Neural cell (in vitro differentiated cells): ENCODE measurements around the gene AIF1L. TPM values are rescaled to one million over a fixed set of nuclear protein-coding genes. Genes with fewer than 3 reads are reported as not detected.

Source experiments
- H2AFZ ChIP-seq: fragments of 200-600, 300-800 bp; sonication (generic), shearing (Covaris generic); 2 replicates; pipeline ENCODE4 v1.6.0; 2014; ENCODE audit warnings: low read depth, mild to moderate bottlenecking, antibody characterized with exemption, low read length, moderate library complexity
- H3F3A ChIP-seq: fragments of 200-600 bp; shearing (Covaris generic); 2 replicates; pipeline ENCODE4 v1.6.1; 2016; ENCODE audit warnings: mild to moderate bottlenecking, moderate library complexity, mixed read lengths, antibody characterized with exemption, low read length; ENCODE audit not compliant: insufficient read depth, poor library complexity, severe bottlenecking
- H3K27ac ChIP-seq: fragments of 200-600, 300-800 bp; sonication (generic), shearing (Covaris generic); 2 replicates; pipeline ENCODE4 v1.5.1; 2014; ENCODE audit warnings: mild to moderate bottlenecking, low read length, moderate library complexity
- H3K27me3 ChIP-seq: fragments of 300-800, 200-600 bp; sonication (generic), shearing (Covaris generic); 2 replicates; pipeline ENCODE4 v1.6.0; 2014; ENCODE audit warnings: mild to moderate bottlenecking, low read depth, low read length, moderate library complexity; ENCODE audit not compliant: insufficient read depth
- H3K36me3 ChIP-seq: fragments of 300-800, 200-600 bp; sonication (generic), shearing (Covaris generic); 2 replicates; pipeline ENCODE4 v1.5.1; 2014; ENCODE audit warnings: mild to moderate bottlenecking, antibody characterized with exemption, low read length, moderate library complexity; ENCODE audit not compliant: insufficient read depth
- H3K4me2 ChIP-seq: fragments of 300-800, 200-600 bp; sonication (generic), shearing (Covaris generic); 2 replicates; pipeline ENCODE4 v1.6.0; 2014; ENCODE audit warnings: mild to moderate bottlenecking, low read length
- H3K4me3 ChIP-seq: fragments of 300-800, 200-600 bp; sonication (generic), shearing (Covaris generic); 2 replicates; pipeline ENCODE4 v1.5.1; 2014; ENCODE audit warnings: mild to moderate bottlenecking, low read length, moderate library complexity
- H3K79me2 ChIP-seq: fragments of 200-600 bp; shearing (Covaris generic); replicated peaks from 2 replicates; pipeline ENCODE4 v1.6.0; 2014; ENCODE audit warnings: mild to moderate bottlenecking, low read length, moderate library complexity; ENCODE audit not compliant: insufficient read depth
- H3K9ac ChIP-seq: fragments of 300-800, 200-600 bp; sonication (generic), shearing (Covaris generic); 2 replicates; pipeline ENCODE4 v1.6.1; 2016; ENCODE audit warnings: mild to moderate bottlenecking, low read length, mixed read lengths
- H3K9me2 ChIP-seq: fragments of 200-600 bp; shearing (Covaris generic); 2 replicates; pipeline ENCODE4 v1.6.1; 2016; ENCODE audit warnings: mild to moderate bottlenecking, low read length, mixed read lengths; ENCODE audit not compliant: insufficient read depth
- H3K9me3 ChIP-seq: fragments of 200-600, 300-800 bp; sonication (generic), shearing (Covaris generic); 2 replicates; pipeline ENCODE4 v1.6.1; 2016; ENCODE audit warnings: mild to moderate bottlenecking, mixed run types, low read length, moderate library complexity, mixed read lengths
- H4K20me1 ChIP-seq: fragments of 200-600 bp; shearing (Covaris generic); 2 replicates; pipeline ENCODE4 v1.6.1; 2016; ENCODE audit warnings: mild to moderate bottlenecking, mixed run types; ENCODE audit not compliant: insufficient read depth
- CTCF ChIP-seq: fragments of 450-650 bp; IDR thresholded peaks from 2 replicates; pipeline ENCODE4 v1.5.1; 2014; ENCODE audit warnings: antibody characterized with exemption, mild to moderate bottlenecking, moderate library complexity; ENCODE audit not compliant: poor library complexity, severe bottlenecking
- EP300 ChIP-seq: fragments of 450-650 bp; conservative IDR thresholded peaks from 2 replicates; pipeline ENCODE4 v1.6.1; 2014; ENCODE audit warnings: antibody characterized with exemption, mild to moderate bottlenecking, moderate library complexity; ENCODE audit not compliant: poor library complexity, severe bottlenecking
- EZH2 ChIP-seq: fragments of 200-600, 300-800 bp; shearing (Covaris generic), sonication (generic); IDR thresholded peaks from 2 replicates; pipeline ENCODE4 v1.6.1; 2014; ENCODE audit warnings: antibody characterized with exemption, low read length, borderline replicate concordance, mild to moderate bottlenecking; ENCODE audit not compliant: insufficient read depth, poor library complexity, severe bottlenecking
- MXI1 ChIP-seq: fragments of 450-650 bp; conservative IDR thresholded peaks from 2 replicates; pipeline ENCODE4 v1.6.1; 2014; ENCODE audit warnings: antibody characterized with exemption, mild to moderate bottlenecking; ENCODE audit not compliant: poor library complexity, severe bottlenecking
- POLR2AphosphoS5 ChIP-seq: IDR thresholded peaks from 2 replicates; pipeline ENCODE4 v1.6.1; 2012
- RAD21 ChIP-seq: fragments of 450-650 bp; conservative IDR thresholded peaks from 2 replicates; pipeline ENCODE4 v1.6.1; 2014; ENCODE audit warnings: antibody characterized with exemption, mild to moderate bottlenecking, moderate library complexity
- REST ChIP-seq: IDR thresholded peaks from 2 replicates; pipeline ENCODE4 v1.6.1; 2012; ENCODE audit warnings: borderline replicate concordance
- SMC3 ChIP-seq: fragments of 450-650 bp; conservative IDR thresholded peaks from 2 replicates; pipeline ENCODE4 v1.6.1; 2014; ENCODE audit warnings: antibody characterized with exemption, mild to moderate bottlenecking, moderate library complexity; ENCODE audit not compliant: poor library complexity
- TAF1 ChIP-seq: IDR thresholded peaks from 2 replicates; pipeline ENCODE4 v1.6.1; 2012; ENCODE audit warnings: low read depth
- polyA plus RNA-seq: library from polyadenylated mRNA; depleted of rRNA; stranded (reverse); fragments of >200 nt; gene quantifications from 2 replicates; pipeline ENCODE4 v1.2.3, GENCODE V29; 2014

AIF1L gene
- polyA plus RNA-seq, 1 donor from 2014 or later, result 3.4 TPM

- Histone ChIP-seq H3K27me3 (no peaks in the 10 kb centered on the region), H3K9me3 (no peaks in the 10 kb centered on the region), H3F3A (no peaks in the 10 kb centered on the region), H3K9ac (no peak overlapping the region), H3K36me3 (no peaks in the 10 kb centered on the region), H3K27ac (no peak overlapping the region), H3K79me2 (no peaks in the 10 kb centered on the region), H3K9me2 (no peaks in the 10 kb centered on the region), H2AFZ (no peak overlapping the region), H3K4me2 (no peak overlapping the region), H4K20me1 (no peaks in the 10 kb centered on the region), H3K4me3 (no peak overlapping the region)
- TF ChIP-seq TAF1 (no peak), REST (no peak), CTCF (no peak), POLR2AphosphoS5 (no peak), SMC3 (no peak), MXI1 (no peak), EP300 (no peak), EZH2 (no peak), RAD21 (no peak)
Observed at GRCh38 chr9:131082774-131083512, 13.4 kb upstream of the AIF1L start.

DNA sequence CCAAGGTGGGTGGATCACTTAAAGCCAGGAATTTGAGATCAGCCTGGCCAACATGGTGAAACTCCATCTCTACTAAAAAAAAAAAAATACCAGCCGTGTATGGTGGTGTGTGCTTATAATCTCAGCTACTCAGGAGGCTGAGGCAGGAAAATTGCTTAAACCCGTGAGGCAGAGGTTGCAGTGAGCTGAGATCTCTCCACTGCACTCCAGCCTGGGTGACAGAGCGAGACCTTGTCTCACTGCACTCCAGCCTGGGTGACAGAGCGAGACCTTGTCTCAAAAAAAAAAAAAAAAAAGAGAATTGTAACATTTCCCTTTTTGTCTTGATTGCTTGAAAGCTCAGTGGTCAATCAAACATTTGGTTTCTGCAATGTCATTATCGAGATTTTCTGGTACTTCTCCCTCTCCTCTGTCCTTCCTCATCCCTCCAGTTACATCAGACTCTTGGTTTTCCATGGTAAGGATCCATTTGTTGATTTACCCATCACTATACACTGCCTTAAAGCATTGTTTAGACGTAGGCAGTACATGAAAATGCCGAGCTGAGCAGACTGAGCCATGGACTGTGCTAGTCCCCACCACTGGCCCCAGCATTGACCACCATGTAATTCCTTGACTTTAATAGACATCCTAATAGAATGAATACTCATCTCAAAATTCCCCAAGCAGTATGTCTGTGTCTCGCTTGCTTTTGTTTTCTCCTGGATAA lies 11.5 kb upstream of the AIF1L start:
- Histone ChIP-seq H3K9me2 (no peaks in the 10 kb centered on the region), H3K27ac (no peak overlapping the region)

More for the DNA sequence above, 11.5 kb upstream of the AIF1L start:
- Histone ChIP-seq H3K4me3 (no peak overlapping the region), H3K4me2 (no peak overlapping the region), H3K9me3 (no peaks in the 10 kb centered on the region), H3K36me3 (no peaks in the 10 kb centered on the region), H2AFZ (no peak overlapping the region), H3K79me2 (no peaks in the 10 kb centered on the region), H4K20me1 (no peaks in the 10 kb centered on the region), H3K9ac (no peak overlapping the region), H3K27me3 (no peaks in the 10 kb centered on the region), H3F3A (no peaks in the 10 kb centered on the region)
- TF ChIP-seq RAD21, result no peak
- no peak for TF ChIP-seq EZH2
- TF ChIP-seq EP300, result no peak
- TF ChIP-seq CTCF, result no peak
- no peak for TF ChIP-seq REST
- no peak for TF ChIP-seq POLR2AphosphoS5
- no peak for TF ChIP-seq SMC3
- no peak for TF ChIP-seq TAF1
- no peak for TF ChIP-seq MXI1
